H1 (cell line): Measurements from ENCODE around the gene ASPN. TPM values are rescaled to one million over a fixed set of nuclear protein-coding genes. Genes with fewer than 3 reads are reported as not detected.

Source experiments
- GTF2F1 ChIP-seq: IDR thresholded peaks from 2 replicates; pipeline ENCODE4 v1.6.1; 2012; ENCODE audit warnings: low read depth, low read length, improper control_type of control experiment, borderline replicate concordance
- HDAC6 ChIP-seq: IDR thresholded peaks from one replicate; pipeline ENCODE4 v1.7.1; 2012; ENCODE audit warnings: low read depth, mild to moderate bottlenecking, inconsistent platforms, low read length, moderate library complexity
- SP2 ChIP-seq: IDR thresholded peaks from 2 replicates; pipeline ENCODE4 v1.6.1; 2012; ENCODE audit warnings: mild to moderate bottlenecking, low read length, inconsistent platforms
- polyA plus RNA-seq, 7 experiments: library from polyadenylated mRNA; depleted of rRNA in 3 of 7; stranded (reverse) in 5 of 7; unstranded in 2 of 7; fragments of >200 nt in 5 of 7; fragments of 200-250 nt in 2 of 7; gene quantifications; 1 replicate in 5 of 7; 2 replicates in 1 of 7; 4 replicates in 1 of 7; pipeline versions ENCODE4 v1.2.1 to v1.2.3, GENCODE V29; 2011 to 2013; ENCODE audit warnings: missing spikeins in 2 of 7, mixed read lengths in 2 of 7
- total RNA-seq: library from RNA; stranded (reverse); fragmentation: NEBNext Ultra II Directional; extraction: Animal tissue kit (Norgen Biotek cat#: 25700); gene quantifications from 2 replicates; pipeline ENCODE4 v1.2.1, GENCODE V29; 2021

The ASPN gene
- total and polyA plus RNA-seq, 2 of the 8 experiments (the other 6 are each of a cell fraction or from before 2014, with no cell fraction given) = not detected

GRCh38 chr9:92488681-92489550, 6.6 kb upstream of the ASPN start (continued):
- TF ChIP-seq GTF2F1 (no peak), SP2 (no peak), HDAC6 (no peak)
